ENCODE data around the gene ZZZ3.
A peak's percentile ranks its signal among the peaks of the same experiment; 100 is the strongest.
"Not testable (repeated sequence)": the region's sequence is repeated elsewhere in the genome, so short reads cannot be mapped to it uniquely, and the experiment has no call there.

The ZZZ3 gene

DNA sequence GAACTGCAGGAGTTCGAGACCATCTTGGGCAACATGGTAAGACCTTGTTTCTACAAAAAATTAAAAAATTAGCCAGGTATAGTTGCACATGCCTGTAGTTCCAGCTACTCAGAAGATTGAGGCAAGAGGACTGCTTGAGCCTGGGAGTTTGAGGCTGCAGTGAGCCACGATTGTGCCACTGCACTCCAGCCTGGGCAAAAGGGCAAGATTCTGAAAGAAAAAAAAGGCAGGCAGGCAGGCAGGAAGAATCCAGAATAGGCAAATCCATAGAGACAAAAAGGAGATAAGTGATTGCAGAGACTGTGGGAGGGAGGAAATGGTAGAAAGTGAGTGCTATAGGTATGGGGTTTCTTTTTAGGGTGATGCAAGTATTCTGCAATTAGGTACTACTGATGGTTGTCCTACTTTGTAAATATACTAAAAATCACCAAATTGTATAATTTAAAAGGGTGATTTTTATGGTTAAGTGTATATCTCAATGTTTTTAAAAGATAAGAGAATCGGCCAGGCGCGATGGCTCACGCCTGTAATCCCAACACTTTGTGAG is 29.4 kb downstream of the ZZZ3 start:
- Mint-ChIP-seq H3K4me3 (no peak overlapping the region), H3K27ac (no peak overlapping the region), H3K4me1 (peaks cover 2% of the 10 kb centered on the region), H3K27me3 (no peaks in the 10 kb centered on the region), H3K9me3 (peaks cover 24% of the 10 kb centered on the region), H3K36me3 (peaks cover 47% of the 10 kb centered on the region)
- no peak for DNase-seq
- CTCF ChIA-PET, result no interaction called here

DNA sequence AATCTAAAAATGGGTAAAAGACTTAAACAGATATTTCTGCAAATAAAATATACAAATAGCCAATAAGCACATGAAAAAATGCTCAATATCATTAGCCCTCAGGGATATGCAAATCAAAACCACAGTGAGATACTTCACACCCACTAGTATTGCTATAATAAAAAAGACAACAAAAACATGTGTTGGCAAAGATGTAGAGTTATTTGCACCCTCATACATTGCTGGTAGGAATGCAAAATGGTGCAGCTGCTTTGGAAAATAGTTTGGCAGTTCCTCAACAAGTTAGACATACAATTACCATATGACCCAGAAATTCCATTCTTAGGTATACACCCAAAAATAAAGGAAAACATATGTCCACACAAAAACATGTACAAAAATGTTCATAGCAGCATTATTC is 30.2 kb downstream of the ZZZ3 start:
- Mint-ChIP-seq H3K27ac (no peak overlapping the region), H3K9me3 (peaks cover 24% of the 10 kb centered on the region), H3K4me1 (peaks cover 2% of the 10 kb centered on the region), H3K27me3 (no peaks in the 10 kb centered on the region), H3K4me3 (no peak overlapping the region), H3K36me3 (peaks cover 47% of the 10 kb centered on the region)
- CTCF ChIA-PET, result no interaction called here
- DNase-seq, result no peak

DNA sequence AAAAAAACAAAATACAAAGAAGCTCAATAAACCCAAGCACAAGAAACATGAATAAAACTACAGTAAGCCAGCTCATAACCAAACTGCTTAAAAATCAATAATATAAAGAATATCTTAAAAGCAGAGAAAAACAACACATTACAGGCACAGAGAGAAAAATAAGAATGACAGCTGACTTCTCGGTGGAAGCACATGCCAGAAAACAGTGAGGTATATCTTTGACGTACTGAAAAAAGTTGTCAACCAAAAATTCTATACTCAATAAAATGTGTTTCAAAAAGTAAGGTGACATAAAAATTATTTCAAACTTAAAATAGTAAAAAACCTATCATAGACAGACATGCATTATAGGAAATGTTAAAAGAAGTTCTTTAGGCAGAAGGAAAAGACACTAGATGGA is 33.3 kb downstream of the ZZZ3 start:
- peaks cover 56% of the 10 kb centered on the region for H3K36me3 Mint-ChIP-seq
- H3K27me3 Mint-ChIP-seq, result no peaks in the 10 kb centered on the region
- CTCF ChIA-PET, result interaction anchor here (0.7 to 1.0 kb wide), 2 partner anchors 16 kb away, joined by 3 to 4 read pairs; no protein-coding TSS in a partner anchor
- DNase-seq, result no peak
- peaks cover 26% of the 10 kb centered on the region for H3K9me3 Mint-ChIP-seq
- H3K4me1 Mint-ChIP-seq, result no peaks in the 10 kb centered on the region
- no peak overlapping the region for H3K27ac Mint-ChIP-seq
- H3K4me3 Mint-ChIP-seq, result no peak overlapping the region

DNA sequence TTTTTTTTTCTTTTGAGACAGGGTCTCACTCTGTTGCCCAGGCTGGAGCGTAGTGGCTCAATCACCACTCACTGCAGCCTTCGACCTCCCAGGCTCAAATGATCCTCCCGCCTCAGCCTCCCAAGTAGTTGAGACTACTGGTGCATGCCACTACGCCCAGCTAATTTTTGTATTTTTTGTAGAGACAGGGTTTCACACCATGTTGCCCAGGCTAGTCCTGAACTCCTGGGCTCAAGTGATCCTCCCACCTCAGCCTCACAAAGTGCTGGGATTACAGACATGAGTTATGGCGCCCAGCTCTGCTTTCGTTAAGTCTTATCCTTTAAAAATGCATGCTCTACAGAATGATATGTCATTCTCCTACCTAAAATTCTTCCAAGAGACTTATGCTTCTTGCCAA is 36.2 kb downstream of the ZZZ3 start:
- CTCF ChIA-PET, result interaction anchor here (0.6 kb wide), 1 partner anchor 836 kb away, joined by 3 read pairs; no protein-coding TSS in a partner anchor
- Mint-ChIP-seq H3K27ac (peak overlapping the region; percentile 40), H3K9me3 (peaks cover 23% of the 10 kb centered on the region), H3K36me3 (peaks cover 44% of the 10 kb centered on the region)
- not testable (repeated sequence) for H3K4me1 Mint-ChIP-seq, DNase-seq, H3K27me3 Mint-ChIP-seq, H3K4me3 Mint-ChIP-seq

DNA sequence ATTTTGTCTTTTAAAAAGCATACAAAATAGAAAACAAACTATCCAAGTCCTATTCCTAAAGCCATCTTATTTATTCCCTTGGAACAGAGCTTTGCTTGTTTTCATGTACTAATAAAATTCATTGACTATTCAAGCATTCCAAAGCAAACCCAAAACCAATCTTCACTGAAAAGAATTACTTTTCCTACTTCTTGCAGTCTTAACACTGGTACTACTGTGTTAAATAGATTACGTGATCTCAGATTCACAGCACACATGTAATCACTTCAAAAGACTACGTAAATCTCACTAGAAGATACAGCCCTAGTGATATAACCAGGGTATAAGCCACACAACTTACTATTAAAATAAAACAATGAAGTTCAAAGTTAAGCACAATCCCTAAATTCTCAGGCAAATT is 39.0 kb downstream of the ZZZ3 start:
- H3K36me3 Mint-ChIP-seq, result peaks cover 36% of the 10 kb centered on the region
- H3K4me1 Mint-ChIP-seq, result no peaks in the 10 kb centered on the region
- H3K4me3 Mint-ChIP-seq, result no peak overlapping the region
- CTCF ChIA-PET, result no interaction called here
- no peaks in the 10 kb centered on the region for H3K27me3 Mint-ChIP-seq
- H3K27ac Mint-ChIP-seq, result no peak overlapping the region
- DNase-seq, result no peak
- H3K9me3 Mint-ChIP-seq, result peaks cover 4% of the 10 kb centered on the region

DNA sequence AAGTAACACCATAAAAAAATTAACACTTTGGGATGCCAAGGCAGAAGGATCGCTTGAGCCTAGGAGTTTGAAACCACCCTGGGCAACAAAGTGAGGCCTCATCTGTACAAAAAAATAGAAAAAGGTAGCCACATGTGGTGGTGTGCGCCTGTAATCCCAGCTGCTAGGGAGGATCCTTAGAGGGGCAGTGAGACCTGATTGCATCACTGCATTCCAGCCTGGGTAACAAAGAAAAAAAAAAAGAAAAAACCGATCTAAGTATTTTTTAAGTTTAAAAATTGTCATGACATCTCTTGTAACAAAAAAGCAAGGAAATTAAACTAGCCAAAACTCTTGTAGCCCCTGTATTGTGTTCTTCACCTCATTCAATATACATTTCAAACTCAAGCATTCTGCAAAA is 39.5 kb downstream of the ZZZ3 start:
- Mint-ChIP-seq H3K36me3 (peaks cover 33% of the 10 kb centered on the region), H3K27ac (no peak overlapping the region), H3K4me1 (no peaks in the 10 kb centered on the region), H3K27me3 (no peaks in the 10 kb centered on the region), H3K9me3 (peaks cover 2% of the 10 kb centered on the region), H3K4me3 (no peak overlapping the region)
- no peak for DNase-seq
- CTCF ChIA-PET, result no interaction called here

DNA sequence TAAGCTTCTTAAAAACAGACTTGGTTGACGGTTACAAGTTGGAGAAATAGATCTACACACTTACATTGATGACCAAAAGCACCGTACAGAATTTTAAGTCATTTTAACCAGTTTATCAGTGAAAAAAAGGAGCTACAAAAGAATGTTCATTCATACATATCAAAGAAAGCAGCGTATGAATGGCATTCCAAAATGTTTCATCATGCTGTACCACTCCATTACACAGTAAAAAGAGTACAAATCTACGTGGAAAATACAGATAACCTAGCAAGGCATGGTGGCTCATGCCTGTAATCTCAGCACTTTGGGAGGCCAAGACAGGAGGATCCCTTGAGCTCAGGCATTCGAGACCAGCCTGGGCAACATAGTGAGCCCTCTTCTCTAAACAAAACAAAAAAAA is 40.3 kb downstream of the ZZZ3 start:
- H3K36me3 Mint-ChIP-seq, result peaks cover 33% of the 10 kb centered on the region
- CTCF ChIA-PET, result interaction anchor here (0.6 kb wide), 1 partner anchor 158 kb away, joined by 3 read pairs; no protein-coding TSS in a partner anchor
- H3K27ac Mint-ChIP-seq, result no peak overlapping the region
- H3K27me3 Mint-ChIP-seq, result no peaks in the 10 kb centered on the region
- DNase-seq, result no peak
- peaks cover 2% of the 10 kb centered on the region for H3K9me3 Mint-ChIP-seq
- no peaks in the 10 kb centered on the region for H3K4me1 Mint-ChIP-seq
- H3K4me3 Mint-ChIP-seq, result no peak overlapping the region

DNA sequence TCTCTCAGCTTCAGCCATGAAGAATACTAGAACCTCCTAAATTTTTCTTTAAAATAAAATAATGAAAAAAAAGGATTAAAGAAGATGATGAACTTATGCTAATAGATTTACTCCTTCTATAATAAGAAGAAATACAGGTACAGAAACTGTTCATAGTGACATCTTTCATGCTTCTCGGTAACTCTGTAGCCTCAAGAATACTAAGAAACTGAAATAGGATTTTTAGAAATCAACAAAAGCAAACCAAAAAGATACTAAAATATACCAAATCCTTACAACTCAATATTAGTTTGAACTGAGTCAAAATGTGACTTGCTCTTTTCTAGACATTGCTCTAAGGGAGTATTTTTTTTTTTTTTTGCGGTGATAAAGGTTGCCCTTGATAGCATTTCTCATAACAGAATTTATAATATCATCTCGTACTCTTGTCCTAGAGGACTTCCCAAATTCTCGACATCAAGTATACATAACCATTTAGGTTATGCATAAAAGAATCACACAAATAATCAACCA is 42.8 kb downstream of the ZZZ3 start:
- H3K4me3 Mint-ChIP-seq, result no peak overlapping the region
- H3K4me1 Mint-ChIP-seq, result no peaks in the 10 kb centered on the region
- no peaks in the 10 kb centered on the region for H3K27me3 Mint-ChIP-seq
- no peaks in the 10 kb centered on the region for H3K9me3 Mint-ChIP-seq
- DNase-seq, result no peak
- peaks cover 23% of the 10 kb centered on the region for H3K36me3 Mint-ChIP-seq
- no peak overlapping the region for H3K27ac Mint-ChIP-seq
- CTCF ChIA-PET, result interaction anchor here (0.6 to 0.7 kb wide), 2 partner anchors 20 to 1385 kb away, joined by 3 to 4 read pairs; no protein-coding TSS in a partner anchor

DNA sequence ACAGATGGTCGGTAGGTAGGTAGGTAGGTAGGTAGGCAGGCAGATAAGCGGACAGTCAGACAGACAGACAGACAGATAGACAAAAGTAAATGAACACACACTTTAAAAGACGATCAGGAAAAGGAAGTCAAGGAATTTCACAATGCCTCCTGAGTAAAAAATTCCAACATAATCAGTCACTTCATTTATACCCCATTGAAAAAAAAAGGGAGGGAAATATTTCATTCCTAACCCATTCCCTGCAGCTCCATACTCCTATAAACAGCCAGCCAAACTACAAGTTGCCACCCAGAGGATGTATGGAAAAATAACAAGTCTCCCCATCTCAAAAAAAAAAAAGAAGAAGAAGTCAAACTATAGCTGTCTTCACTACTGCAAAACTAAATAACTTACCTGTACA is 43.4 kb downstream of the ZZZ3 start:
- no peak overlapping the region for H3K27ac Mint-ChIP-seq

DNA sequence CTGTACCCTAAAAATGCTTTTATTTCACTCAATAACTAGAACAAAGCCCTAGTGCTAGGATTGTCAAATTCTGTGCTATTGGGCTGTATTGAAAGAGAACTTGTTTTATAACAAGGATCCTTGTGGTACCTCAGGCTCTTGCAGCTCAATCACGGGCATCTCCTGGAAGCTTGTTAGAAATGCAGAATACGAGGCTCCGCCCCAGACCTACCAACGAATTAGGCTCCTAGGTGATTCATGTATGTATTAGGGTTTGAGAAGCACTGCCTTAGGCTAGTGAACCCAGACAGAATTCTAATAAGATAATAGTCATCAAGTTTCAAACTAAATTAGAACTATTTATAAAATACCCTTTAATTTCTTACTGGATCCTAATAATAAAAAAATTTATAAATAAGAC is 45.6 kb downstream of the ZZZ3 start:
- H3K27ac Mint-ChIP-seq, result no peak overlapping the region
- no peaks in the 10 kb centered on the region for H3K9me3 Mint-ChIP-seq
- H3K27me3 Mint-ChIP-seq, result no peaks in the 10 kb centered on the region
- no peak overlapping the region for H3K4me3 Mint-ChIP-seq
- CTCF ChIA-PET, result no interaction called here
- H3K4me1 Mint-ChIP-seq, result peaks cover 9% of the 10 kb centered on the region
- peaks cover 41% of the 10 kb centered on the region for H3K36me3 Mint-ChIP-seq
- no peak for DNase-seq

More for the DNA sequence above, 43.4 kb downstream of the ZZZ3 start:
- Mint-ChIP-seq H3K9me3 (no peaks in the 10 kb centered on the region), H3K4me3 (no peak overlapping the region), H3K36me3 (peaks cover 27% of the 10 kb centered on the region), H3K4me1 (no peaks in the 10 kb centered on the region), H3K27me3 (no peaks in the 10 kb centered on the region)
- CTCF ChIA-PET, result interaction anchor here (0.6 to 0.7 kb wide), 2 partner anchors 19 to 1384 kb away, joined by 3 to 4 read pairs; no protein-coding TSS in a partner anchor
- DNase-seq, result no peak
